Kasumi-1 (cell line): Measurements from ENCODE around the gene ZNF84.

Experiments
- DNase-seq, 2 experiments: peaks; one replicate each; lab custom pipeline; 2025; lab: John Stamatoyannopoulos, UW

Gene ZNF84

GRCh38 chr12:133037207-133038005 is at the start of gene ZNF84:
ZNF84 (plus strand) TSS chr12:133037509; CDS start chr12:133041468, 3,959 bp downstream.
- DNase-seq = peak; percentile 97 to 98

- no peak for DNase-seq
Measured at GRCh38 chr12:132998741-132999140, 38.6 kb upstream of the ZNF84 start.

GRCh38 chr12:133010657-133011297 is 26.5 kb upstream of the ZNF84 start:
- DNase-seq = no peak

GRCh38 chr12:133023566-133023965 is 13.7 kb upstream of the ZNF84 start:
- no peak for DNase-seq

- no peak for DNase-seq
Measured at GRCh38 chr12:133026996-133027395, 10.3 kb upstream of the ZNF84 start.

- DNase-seq = no peak
Measured at GRCh38 chr12:133038118-133038709, 905 bp downstream of the ZNF84 start.

- DNase-seq = no peak
Measured at GRCh38 chr12:133046698-133047097, 9.4 kb downstream of the ZNF84 start.

- no peak for DNase-seq
Measured at GRCh38 chr12:133057446-133057845, 20.1 kb downstream of the ZNF84 start.

- DNase-seq = peak; percentile 6 to 21
Measured at GRCh38 chr12:133058203-133059113, 21.1 kb downstream of the ZNF84 start.

GRCh38 chr12:133061954-133062353 is 24.6 kb downstream of the ZNF84 start:
- DNase-seq = no peak

GRCh38 chr12:133063556-133063955 is 26.2 kb downstream of the ZNF84 start:
- DNase-seq = no peak

GRCh38 chr12:133073836-133074235 is 36.5 kb downstream of the ZNF84 start:
- DNase-seq = no peak

- peak; percentile 99 for DNase-seq
Measured at GRCh38 chr12:133080026-133080367, 42.7 kb downstream of the ZNF84 start.

- peak; percentile 95 to 96 for DNase-seq
Measured at GRCh38 chr12:133080368-133081158, 43.3 kb downstream of the ZNF84 start, which contains the start of gene ZNF140. ZNF140 (plus strand) TSS chr12:133080923; CDS start chr12:133081321, 398 bp downstream.

- DNase-seq = peak in 1 of 2 experiments; percentile 72
Measured at GRCh38 chr12:133081159-133081780, 44.0 kb downstream of the ZNF84 start.

- no peak for DNase-seq
Measured at GRCh38 chr12:133083345-133083744, 46.0 kb downstream of the ZNF84 start.

GRCh38 chr12:133105620-133106019 is 68.3 kb downstream of the ZNF84 start:
- no peak for DNase-seq

GRCh38 chr12:133106253-133106652 is 68.9 kb downstream of the ZNF84 start:
- peak; percentile 7 to 8 for DNase-seq

- DNase-seq = no peak
Measured at GRCh38 chr12:133107121-133107520, 69.8 kb downstream of the ZNF84 start.

GRCh38 chr12:133108150-133108549 is 70.8 kb downstream of the ZNF84 start:
- DNase-seq = no peak
